GM10266 (cell line): ENCODE data around the gene CD247.

Source experiments
- DNase-seq: peaks from one replicate; pipeline ENCODE4 v3.0.0; 2012; ENCODE audit errors: extremely low spot score
- CTCF ChIP-seq: IDR thresholded peaks from 2 replicates; pipeline ENCODE4 v1.5.1; 2012; ENCODE audit warnings: mild to moderate bottlenecking, low read depth; ENCODE audit not compliant: control insufficient read depth, insufficient read depth; ENCODE audit errors: missing control alignments

CD247 gene

GRCh38 chr1:167457936-167458584 lies 60.3 kb downstream of the CD247 start:
- DNase-seq, result no peak
- TF ChIP-seq CTCF, result no peak

- TF ChIP-seq CTCF, result no peak
- DNase-seq, result no peak
These were observed 61.4 kb downstream of the CD247 start for GRCh38 chr1:167456926-167457325.

DNA sequence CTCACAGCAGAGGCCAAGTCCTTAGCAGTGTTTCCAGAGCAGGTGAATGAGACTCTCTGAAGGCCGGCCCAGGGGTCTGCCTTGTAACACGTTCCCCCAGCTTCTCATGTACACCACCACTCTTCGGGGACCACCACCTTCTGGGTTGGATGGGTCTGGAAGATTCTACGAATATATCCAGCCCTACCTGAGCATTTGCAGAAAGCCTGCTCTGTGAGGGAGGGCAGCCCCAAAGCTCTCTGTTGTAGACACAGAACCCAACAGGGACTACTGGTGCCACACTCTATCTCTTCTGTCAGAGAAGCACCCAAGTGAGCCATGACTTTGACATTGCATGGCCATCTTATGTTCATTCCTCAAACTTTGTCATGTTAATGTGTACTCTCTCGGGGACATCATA lies 61.8 kb downstream of the CD247 start:
- TF ChIP-seq CTCF, result no peak
- DNase-seq, result no peak

DNA sequence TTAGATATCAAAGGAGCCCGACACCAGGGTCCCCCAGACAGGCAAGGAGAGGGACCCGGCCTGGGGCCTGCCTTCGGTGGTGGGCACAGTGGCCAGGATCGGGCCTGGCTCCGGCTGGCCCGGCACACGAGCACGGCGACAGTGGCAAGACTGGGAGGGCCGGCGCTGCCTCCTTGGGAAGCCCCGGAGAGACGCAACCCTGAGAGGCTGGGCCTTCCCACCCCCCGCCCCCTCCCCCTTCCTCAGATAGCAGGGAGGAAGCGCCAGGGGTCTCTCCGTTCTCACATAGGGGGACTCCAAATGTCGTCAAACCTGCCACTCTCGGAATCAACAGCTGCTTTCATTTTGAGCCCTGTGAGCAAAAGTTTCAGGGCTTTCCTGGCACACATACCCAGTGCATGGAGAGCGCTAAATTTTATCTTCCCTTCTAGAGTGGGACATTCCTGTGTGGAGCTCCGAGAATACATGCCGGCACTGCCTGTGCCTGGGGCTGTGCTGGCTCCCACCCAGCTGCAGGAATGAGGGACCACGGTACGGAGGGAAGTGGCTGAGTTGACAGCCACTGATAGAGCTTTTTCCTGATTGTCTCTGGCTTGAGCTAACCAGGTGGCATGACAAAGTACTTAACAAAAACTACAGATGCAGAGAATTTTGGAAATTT lies 62.4 kb downstream of the CD247 start:
- peak; percentile 67 for DNase-seq
- no peak for TF ChIP-seq CTCF

- no peak for TF ChIP-seq CTCF
- peak; percentile 74 for DNase-seq
These were observed 63.2 kb downstream of the CD247 start for GRCh38 chr1:167454894-167455785.

DNA sequence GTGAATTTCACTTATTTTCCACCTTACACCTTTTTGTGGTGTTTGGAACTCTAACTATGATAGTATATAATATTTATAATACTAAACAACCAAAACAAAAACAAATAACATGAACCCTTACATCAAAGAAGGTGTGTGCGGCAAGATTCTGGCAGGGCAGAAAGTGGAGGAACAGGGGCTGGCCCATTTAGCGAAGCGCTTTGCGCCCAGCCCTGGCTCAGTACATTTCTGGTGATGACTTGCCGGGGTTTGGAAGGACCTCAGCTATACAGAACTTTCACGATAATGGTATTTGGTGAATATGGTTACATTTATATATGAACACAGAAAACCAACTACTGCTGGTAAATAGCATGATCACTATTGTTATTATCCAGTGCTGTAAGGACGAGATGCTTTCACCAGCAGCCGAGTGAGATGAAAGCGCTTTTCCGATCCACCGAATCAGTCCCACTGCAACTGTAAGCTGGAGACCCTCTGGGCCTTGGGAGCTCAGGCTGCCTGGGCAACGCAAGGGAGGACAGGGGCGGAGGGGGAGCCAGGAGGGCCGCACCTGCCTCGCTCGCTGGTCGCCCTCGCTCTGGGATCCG lies 63.9 kb downstream of the CD247 start:
- DNase-seq, result no peak
- no peak for TF ChIP-seq CTCF
